Subcutaneous abdominal adipose tissue (tissue), 5 donors: ENCODE results near the gene KRTAP24-1.

Experiments used
- H3K27ac ChIP-seq: one replicate; pipeline ENCODE4 v1.7.0; 2013; ENCODE audit warnings: low read depth, mild to moderate bottlenecking, inconsistent platforms, low read length, moderate library complexity
- H3K27me3 ChIP-seq, 5 donors: one replicate each; pipeline ENCODE4 v1.7.0; 2013; ENCODE audit warnings: low read length in 5 of 5, inconsistent platforms in 1 of 5; ENCODE audit not compliant: control insufficient read depth in 5 of 5, insufficient read depth in 4 of 5
- H3K36me3 ChIP-seq, 5 donors: one replicate each; pipeline ENCODE4 v1.7.0; 2013; ENCODE audit warnings: low read length in 5 of 5; ENCODE audit not compliant: control insufficient read depth in 5 of 5, insufficient read depth in 5 of 5
- H3K4me1 ChIP-seq, 5 donors: one replicate each; pipeline ENCODE4 v1.7.0; 2013; ENCODE audit warnings: low read length in 5 of 5, mild to moderate bottlenecking in 3 of 5, moderate library complexity in 1 of 5; ENCODE audit not compliant: control insufficient read depth in 5 of 5, insufficient read depth in 5 of 5
- H3K4me3 ChIP-seq, 5 donors: one replicate each; pipeline ENCODE4 v1.7.0; 2013; ENCODE audit warnings: low read length in 5 of 5, low read depth in 1 of 5
- H3K9ac ChIP-seq, 5 donors: one replicate each; pipeline ENCODE4 v1.7.0; 2013; ENCODE audit warnings: low read length in 5 of 5, mild to moderate bottlenecking in 4 of 5, moderate library complexity in 3 of 5
- H3K9me3 ChIP-seq, 5 donors: one replicate each; pipeline ENCODE4 v1.7.0; 2013; ENCODE audit warnings: low read length in 5 of 5; ENCODE audit not compliant: control insufficient read depth in 5 of 5
- donor health status: healthy.
- donor health status: healthy.
- donor health status: healthy.
- donor health status: healthy.
- donor health status: healthy.

The KRTAP24-1 gene

DNA sequence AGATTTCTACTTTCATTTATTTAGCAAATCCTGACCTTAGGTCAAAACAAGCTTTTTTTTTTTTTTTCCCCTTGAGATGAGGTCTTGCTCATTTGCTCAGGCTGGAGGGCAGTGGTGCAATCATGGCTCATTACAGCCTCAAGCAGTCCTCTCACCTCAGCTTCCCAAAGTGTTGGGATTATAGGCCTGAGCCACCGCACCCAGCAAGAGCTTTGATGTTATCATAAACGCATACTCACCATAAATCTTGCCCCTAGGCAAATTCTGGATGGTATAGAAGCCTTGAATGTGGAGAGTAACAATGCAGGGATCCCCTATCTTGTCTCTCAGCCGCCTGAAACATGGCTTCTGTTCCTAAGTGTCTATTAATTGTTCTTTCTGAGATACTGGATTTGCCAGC lies 42.1 kb downstream of the KRTAP24-1 start:
- Histone ChIP-seq H3K27me3 (no peaks in the 10 kb centered on the region), H3K9me3 (no peaks in the 10 kb centered on the region), H3K36me3 (no peaks in the 10 kb centered on the region), H3K27ac (no peak overlapping the region), H3K4me1 (no peaks in the 10 kb centered on the region), H3K4me3 (no peak overlapping the region), H3K9ac (no peak overlapping the region)

DNA sequence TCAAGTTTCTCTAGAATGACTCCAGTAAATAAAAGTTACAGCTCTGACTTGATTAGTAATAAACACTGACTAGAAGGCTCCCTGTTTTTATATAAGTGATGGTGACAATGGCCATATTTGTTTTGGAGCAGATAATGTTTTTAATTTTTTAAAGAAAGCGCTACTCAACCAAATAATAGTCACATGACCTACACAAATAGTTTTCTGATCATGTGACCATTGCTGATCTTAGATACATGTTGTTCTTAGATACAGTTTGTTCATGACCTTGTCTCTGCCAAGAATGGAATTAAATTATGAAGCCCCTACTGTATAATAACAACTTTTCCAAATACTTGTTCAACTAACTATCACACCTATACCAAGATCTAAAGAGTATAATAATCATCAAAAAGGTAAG lies 44.6 kb downstream of the KRTAP24-1 start:
- no peaks in the 10 kb centered on the region for H3K27me3 ChIP-seq
- H3K9ac ChIP-seq, result no peak overlapping the region
- no peak overlapping the region for H3K4me3 ChIP-seq
- H3K27ac ChIP-seq, result no peak overlapping the region
- H3K36me3 ChIP-seq, result no peaks in the 10 kb centered on the region
- no peaks in the 10 kb centered on the region for H3K9me3 ChIP-seq
- H3K4me1 ChIP-seq, result no peaks in the 10 kb centered on the region

DNA sequence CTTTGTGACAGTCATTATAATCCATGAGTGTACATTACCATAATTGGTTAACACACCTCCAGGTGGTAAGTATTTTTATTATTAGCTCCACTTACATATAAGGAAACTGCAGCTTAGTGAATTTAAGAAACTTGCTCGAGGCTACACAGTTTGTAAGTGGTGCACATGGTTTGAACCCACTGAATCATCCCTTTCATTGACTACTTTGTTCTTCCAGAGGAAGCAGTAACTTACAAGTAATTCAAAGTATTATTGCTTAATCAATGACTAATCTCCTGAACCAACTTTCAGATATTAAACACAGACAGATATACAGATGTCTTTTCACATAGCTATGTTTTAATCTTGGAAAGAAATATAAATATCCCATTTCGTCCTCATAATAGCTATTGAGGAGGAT lies 48.1 kb downstream of the KRTAP24-1 start:
- H3K27me3 ChIP-seq, result no peaks in the 10 kb centered on the region
- no peaks in the 10 kb centered on the region for H3K9me3 ChIP-seq
- H3K4me1 ChIP-seq, result no peaks in the 10 kb centered on the region
- no peak overlapping the region for H3K4me3 ChIP-seq
- no peaks in the 10 kb centered on the region for H3K36me3 ChIP-seq
- no peak overlapping the region for H3K27ac ChIP-seq
- no peak overlapping the region for H3K9ac ChIP-seq

DNA sequence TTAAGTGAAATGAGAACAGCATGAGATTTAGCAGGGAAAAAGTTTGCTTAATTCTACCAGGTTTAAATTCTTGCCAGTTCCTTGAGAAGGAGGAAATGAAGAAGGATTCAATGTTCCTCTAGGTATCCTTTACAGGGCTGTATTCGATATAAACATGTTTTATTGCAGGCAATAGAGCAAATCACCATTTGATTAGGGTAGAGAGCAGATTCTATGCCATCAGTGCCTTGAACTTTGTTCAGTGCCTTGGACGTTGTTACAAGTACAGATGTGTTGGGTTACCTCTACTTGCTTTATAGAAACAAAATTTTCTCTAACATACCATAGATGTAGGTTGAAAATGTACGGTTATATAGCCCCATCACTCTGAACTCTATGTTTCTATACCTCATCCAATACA lies 48.7 kb downstream of the KRTAP24-1 start:
- Histone ChIP-seq H3K4me1 (no peaks in the 10 kb centered on the region), H3K27ac (peak overlapping the region; percentile 7), H3K4me3 (no peak overlapping the region), H3K9me3 (no peaks in the 10 kb centered on the region), H3K27me3 (no peaks in the 10 kb centered on the region), H3K9ac (no peak overlapping the region), H3K36me3 (no peaks in the 10 kb centered on the region)

DNA sequence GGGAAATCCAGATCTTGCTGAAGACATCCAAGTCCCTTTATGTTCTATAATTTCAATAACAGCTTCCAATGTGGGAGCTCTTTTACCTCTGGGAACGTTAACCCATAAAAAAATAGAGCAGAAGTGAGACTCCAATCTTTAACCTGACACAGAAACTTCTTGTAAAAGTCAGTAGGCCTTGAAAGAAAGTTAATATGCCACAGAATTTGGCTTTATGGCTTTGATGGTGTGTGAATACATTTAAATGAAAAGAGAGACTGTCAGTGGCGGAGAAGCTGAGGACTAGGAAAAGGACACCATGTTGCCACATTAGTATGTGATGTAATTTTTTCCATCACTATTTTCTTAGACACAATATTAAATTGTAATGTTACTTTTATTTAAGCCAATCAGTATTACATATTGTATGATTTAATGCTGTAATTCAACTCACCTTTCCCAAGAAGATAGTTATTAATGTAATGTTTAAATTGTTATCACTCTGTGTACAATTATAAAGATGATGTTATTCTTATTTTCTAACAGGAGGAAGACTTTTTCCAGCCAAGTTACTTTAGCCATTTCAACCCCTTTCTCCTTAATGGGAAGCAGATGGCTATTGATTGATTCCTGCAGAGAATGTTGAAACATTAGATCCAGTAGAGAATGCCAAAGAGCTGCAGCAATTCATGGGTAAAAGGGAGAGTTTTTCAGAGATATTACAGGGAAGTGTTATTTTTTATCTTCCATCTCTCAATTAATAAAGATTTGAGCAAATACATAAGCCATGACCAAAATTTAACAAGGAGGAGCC lies 49.3 kb downstream of the KRTAP24-1 start:
- Histone ChIP-seq H3K27ac (peak overlapping the region; percentile 7), H3K9me3 (no peaks in the 10 kb centered on the region), H3K36me3 (no peaks in the 10 kb centered on the region), H3K9ac (no peak overlapping the region), H3K4me1 (no peaks in the 10 kb centered on the region), H3K27me3 (no peaks in the 10 kb centered on the region), H3K4me3 (no peak overlapping the region)

DNA sequence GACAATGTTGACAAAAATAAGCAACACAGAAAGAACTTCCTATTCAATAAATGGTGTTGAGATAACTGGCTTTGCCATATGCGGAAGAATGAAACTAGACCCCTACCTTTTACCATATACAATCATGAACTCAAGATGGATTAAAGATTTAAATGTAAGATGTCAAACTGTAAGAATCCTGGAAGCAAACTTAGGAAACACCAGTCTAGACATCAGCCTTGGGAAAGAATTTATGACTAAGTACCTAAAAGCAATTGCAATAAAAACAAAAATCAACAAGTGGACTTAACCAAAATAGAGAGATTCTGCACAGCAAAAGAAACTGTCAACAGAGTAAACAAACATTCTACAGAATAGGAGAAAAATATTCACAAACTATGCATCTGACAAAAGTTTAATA lies 50.7 kb downstream of the KRTAP24-1 start:
- no peaks in the 10 kb centered on the region for H3K36me3 ChIP-seq
- no peak overlapping the region for H3K9ac ChIP-seq
- no peak overlapping the region for H3K4me3 ChIP-seq
- H3K27ac ChIP-seq, result no peak overlapping the region
- no peaks in the 10 kb centered on the region for H3K27me3 ChIP-seq
- peaks cover 5 to 12% (median 11%) of the 10 kb centered on the region in 5 donors for H3K4me1 ChIP-seq
- H3K9me3 ChIP-seq, result peaks cover 0 to 3% (median 0%) of the 10 kb centered on the region in 5 donors
